Left hindlimb (tissue), 1 donor: ENCODE data around the gene XPNPEP3.

Experiments
- DNase-seq: peaks from one replicate; pipeline ENCODE4 v3.0.0-alpha.2; 2018

XPNPEP3 gene

DNA sequence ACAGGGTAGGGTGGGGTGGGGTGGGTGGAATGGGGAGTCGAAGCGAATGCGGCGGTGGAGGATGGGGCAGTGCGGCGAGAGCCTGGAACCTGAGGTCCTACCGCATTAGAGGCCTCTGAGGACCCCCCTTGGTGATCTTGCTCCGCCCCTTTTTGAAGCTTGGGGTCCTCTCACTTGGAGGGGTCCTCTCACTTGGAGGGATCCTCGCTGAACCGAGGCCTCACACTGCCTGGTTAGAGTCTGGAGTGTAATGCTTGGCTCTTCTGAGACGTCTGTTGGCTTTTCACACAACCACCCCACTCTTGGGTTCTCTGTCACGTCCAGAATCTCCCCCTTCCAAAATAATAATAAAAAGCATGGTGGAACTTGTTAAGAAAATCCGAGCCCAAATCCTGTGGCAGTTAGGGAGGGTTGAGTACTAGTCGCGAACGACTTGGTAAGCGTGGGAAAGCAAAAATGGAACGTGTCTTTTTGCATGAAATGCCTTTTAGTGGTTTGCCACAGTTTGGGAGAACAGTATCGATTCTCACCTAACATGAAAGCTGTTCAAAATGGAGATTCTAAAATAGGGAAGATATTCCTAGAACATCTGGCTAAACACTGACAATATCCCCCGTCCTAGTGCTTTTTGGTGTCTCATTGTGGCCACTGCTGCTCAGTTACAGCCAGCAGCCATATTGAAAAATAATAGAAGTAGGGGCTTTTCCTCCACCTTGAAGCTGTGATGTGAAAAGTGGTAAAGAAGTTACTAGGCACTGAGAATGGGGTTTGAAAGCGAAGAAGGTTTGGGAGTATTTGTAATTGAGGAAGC is 95.1 kb downstream of the XPNPEP3 start:
- no peak for DNase-seq

DNA sequence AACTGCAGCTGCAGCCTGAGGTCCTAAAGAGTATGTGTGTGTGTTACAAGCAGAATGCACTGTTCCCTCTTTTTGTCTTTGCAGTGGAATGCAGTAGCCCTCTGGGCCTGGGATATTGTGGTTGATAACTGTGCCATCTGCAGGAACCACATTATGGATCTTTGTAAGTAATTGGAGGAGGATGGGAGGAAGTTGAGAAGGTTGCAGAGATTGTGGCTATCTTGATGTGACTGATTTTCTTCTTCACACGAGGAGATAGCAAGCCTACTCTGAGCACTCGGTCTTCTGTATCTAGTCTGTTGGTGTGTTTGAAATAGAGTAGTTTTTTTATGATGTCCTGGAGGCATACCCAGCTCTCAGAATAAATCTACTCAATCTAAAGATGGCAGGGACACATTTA is 96.5 kb downstream of the XPNPEP3 start:
- DNase-seq = no peak

DNA sequence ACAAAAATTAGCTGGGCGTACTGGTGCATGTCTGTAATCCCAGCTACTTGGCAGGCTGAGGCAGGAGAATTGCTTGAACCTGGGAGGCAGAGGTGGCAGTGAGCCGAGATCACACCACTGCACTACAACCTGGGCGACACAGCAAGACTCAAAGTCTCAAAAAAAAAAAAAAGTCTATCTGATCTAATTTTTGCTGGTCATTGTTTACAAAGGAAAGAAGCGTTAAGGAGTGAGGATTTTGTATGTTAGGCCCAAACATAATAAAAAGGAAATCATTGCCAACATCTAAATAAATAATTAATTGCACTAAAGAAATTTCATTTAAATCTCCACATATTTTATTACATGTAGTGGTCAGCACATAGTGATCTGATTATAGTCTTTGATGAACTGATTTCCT is 97.2 kb downstream of the XPNPEP3 start:
- DNase-seq = no peak

DNA sequence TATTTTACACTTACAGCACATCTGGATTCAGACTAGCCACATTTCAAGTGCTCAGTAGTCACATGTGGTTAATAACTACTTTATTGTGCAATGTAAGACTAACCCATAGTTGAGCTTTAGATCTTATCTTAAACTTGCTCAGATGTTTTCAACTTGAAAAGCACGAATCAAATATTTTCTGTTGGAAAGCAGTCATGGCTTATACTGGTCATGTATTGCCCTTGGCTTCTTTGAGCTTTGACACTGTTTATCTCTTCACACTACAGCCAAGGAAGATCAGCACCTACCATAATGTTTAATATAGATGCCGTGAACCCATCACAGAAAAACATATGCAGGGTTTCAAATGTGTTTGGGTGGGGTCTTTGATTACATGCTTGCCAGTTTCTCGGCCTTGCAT is 98.6 kb downstream of the XPNPEP3 start:
- no peak for DNase-seq

GRCh38 chr22:40957601-40958000 is 100.7 kb downstream of the XPNPEP3 start:
- no peak for DNase-seq

GRCh38 chr22:40958299-40958698 is 101.4 kb downstream of the XPNPEP3 start:
- no peak for DNase-seq

DNA sequence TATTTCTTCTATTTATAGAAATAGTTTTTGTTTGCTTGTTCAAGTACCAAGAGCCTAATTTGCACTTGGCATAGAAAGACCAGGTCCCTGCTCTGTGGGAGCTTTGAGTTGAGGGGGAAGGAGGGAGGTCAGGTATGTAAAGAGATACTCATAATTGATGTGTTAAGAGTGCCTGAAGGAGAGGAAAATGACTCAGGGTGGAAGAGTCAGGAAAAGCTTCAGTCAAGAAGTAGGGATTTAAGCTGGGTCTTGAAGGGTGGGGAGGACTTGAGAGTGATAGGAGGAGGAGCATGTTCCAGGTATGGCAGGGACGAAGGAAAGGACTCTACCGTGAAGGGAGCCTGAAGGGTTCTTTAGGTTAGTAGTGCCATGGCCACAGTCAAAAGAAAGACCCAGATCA is 103.2 kb downstream of the XPNPEP3 start:
- no peak for DNase-seq

DNA sequence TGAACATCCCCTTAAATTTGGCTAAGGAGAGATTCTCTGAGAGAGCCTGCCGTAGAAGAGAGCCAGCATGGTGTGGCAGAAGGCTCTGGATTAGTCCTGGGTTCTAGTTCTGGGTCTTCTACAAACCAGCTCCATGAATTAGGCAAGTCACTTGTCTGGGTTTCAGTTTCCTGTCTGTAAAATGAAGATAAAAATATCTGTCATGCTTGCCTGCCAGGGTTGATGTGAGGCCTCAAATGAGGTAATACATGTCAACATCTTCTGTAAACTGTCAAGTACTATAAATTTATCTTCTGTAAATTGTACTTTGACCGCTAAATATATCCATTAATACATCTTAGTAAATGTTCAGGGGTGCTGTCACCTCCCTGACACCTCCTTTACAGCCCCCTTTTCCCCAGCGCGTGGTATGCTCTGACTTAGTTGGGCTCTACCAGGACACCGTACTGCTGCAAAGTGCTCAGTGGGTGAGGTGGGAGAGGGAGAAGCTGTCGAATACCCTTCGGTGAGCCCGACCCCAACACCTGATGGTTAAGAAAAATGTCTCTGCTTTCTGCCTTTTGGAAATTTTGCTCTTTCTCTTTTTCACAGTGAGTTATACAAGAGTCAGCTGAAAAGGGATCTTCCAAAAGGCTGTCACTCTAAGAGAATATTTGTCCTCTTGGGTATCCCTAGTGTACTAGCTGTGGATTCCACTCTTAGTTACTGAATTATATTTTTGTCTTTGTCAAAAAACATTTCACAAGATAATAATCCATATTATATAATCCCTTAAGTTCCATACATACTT is 109.2 kb downstream of the XPNPEP3 start:
- no peak for DNase-seq

DNA sequence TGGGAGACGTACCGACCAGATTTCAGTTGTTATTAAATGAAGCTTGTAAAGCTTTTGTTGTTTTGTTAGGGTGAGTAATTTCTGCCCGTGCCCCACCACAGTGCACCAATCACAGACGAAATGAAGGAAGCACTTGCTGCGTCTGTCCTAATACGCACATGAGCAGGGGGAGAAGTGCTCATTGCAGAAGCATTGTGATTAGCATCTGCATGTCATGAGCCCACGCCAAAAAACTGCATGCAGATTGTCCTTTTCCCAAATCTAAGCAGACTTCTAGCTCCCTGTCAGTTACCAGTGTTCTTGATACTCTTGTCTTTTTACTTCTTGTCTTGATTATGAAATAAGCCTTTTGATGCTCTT is 109.8 kb downstream of the XPNPEP3 start:
- no peak for DNase-seq

DNA sequence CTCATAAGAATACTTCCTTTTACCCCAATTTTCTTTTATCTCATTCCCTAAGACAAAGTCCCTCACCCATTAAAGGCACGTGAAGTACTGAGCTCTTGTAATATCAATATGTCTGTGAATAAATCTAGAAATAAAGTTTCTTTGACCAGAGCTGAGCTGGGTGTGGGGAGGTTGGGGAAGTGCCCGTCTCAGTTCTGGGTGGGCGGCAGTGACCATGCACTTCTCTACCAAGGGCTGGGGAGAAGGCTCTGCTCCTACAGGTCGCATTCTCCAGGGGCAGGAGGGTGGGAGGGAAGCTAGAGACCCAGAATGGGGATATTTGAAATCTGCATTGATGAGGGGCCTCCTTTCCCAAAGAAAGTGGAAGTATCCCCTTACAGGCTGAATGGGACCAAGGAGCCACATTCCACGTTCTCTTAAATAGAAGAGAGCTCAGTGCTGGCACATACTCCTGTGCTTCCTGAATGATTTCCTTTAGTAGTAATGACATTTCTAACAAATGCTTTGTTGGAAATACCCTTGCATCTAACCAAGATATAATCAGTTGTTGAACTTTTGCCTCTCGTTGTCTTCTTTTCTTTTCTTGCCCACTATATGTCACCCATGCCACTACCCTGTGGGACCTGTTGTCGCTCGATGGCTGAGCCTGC is 110.3 kb downstream of the XPNPEP3 start:
- no peak for DNase-seq

DNA sequence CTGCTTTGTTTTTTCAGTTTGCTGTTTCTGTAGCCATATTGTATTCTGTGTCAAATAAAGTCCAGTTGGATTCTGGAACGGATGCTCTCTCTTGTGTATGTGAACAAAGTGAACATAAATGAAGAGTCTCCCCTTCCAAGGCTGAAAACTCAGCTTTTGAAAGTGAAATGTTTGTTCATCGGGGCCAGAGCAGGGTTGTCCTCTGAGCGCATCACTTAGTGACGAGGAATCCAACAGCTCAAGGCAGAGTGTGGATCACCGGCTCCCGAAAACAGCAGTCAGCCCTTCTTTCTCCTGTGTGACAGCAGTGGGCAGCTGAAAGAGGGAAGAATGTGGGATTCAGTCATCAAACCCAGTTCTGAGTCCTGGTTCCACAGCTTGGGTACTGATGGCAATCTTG is 115.6 kb downstream of the XPNPEP3 start:
- DNase-seq = no peak

- no peak for DNase-seq
Measured at GRCh38 chr22:40973144-40973543, 116.2 kb downstream of the XPNPEP3 start.

DNA sequence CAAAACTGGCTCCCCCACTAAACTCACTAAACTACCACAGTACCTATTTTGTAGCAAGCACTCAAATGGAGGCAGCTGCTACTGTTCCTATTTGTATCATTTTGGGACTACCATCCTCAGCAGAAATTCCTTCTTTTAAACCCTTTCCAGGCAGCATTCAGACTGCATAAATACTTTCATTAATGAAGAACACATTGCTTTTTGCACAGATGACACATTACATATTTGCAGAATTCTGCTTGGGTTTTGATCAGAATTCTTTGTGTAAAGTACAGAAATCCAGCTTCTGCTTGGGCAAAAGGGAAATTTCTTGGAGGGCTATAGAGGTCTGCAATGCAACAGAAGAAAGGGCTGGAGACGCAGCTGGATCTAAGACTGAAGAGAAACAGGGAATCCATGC is 118.4 kb downstream of the XPNPEP3 start:
- DNase-seq = no peak

DNA sequence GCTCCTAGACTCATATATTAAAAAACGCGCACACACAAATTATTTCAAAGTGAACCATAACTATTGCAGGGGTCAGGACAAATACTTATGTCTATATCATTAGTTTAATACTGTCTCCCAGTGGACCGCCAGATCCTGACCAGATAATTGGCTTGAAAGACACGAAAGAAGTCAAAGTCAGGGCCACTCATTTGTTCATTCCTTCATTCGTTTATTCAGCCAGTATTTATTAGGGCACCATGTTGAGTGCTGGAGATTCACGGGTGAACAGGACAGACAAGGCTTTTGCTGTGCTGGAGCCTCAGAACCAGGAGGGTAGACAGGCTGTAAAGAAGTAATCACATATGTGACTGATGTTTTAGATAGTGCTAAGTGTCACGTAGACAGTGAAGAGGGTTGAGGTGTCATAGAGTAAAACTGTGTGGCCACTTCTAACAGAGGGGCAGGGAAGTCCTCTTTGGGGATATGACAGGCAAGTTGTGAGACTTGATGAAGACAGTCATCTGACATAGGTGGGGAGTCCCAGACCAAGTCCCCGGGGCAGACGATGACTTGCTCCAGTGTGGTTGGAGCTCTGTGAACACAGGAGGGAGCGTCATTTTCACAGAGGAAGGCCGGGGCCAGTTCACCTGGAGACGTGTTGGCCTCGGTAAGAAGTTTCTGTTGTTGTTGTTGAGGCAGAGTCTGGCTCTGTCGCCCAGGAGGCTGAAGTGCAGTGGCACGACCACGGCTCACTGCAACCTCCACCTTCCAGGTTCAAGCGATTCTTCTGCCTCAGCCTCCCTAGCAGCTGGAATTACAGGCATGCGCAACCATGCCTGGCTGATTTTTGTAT is 120.1 kb downstream of the XPNPEP3 start:
- DNase-seq = no peak

DNA sequence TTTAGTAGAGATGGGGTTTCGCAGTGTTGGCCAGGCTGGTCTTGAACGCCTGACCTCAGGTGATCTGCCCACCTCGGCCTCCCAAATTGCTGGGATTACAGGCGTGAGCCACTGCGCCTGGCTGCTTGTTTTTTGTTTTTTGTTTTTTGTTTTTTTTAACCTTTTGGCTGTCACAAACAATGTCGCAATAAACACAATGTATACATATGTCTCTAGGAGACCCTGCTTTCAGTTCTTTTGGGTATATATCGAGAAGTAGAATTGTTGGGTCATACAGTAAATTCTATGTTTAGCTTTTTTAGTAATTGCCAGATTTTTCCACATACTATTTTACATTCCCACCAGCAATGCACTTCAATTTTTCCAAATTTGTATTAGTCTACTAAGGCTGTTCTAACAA is 122.2 kb downstream of the XPNPEP3 start:
- DNase-seq = no peak

GRCh38 chr22:40979871-40980270 is 122.9 kb downstream of the XPNPEP3 start:
- no peak for DNase-seq
